Suprapubic skin (tissue), 4 donors: Measurements from ENCODE around the gene LUC7L2. TPM values are rescaled to one million over a fixed set of nuclear protein-coding genes. Genes with fewer than 3 reads are reported as not detected.
"Not testable (repeated sequence)": the region's sequence is repeated elsewhere in the genome, so short reads cannot be mapped to it uniquely, and the experiment has no call there.

Experiments
- DNase-seq, 2 donors: peaks; one replicate each; pipeline ENCODE4 v3.0.0-alpha.2; 2019; ENCODE audit warnings: low spot score in 2 of 2
- H3K27ac ChIP-seq: fragments of 200-600 bp; sonication (generic); one replicate; pipeline ENCODE4 v1.5.1; 2019
- H3K27me3 ChIP-seq: fragments of 200-600 bp; sonication (generic); one replicate; pipeline ENCODE4 v1.5.1; 2019
- H3K36me3 ChIP-seq: fragments of 200-600 bp; sonication (generic); one replicate; pipeline ENCODE4 v1.5.1; 2019
- H3K4me1 ChIP-seq: fragments of 200-600 bp; sonication (generic); one replicate; pipeline ENCODE4 v1.5.1; 2019
- H3K4me3 ChIP-seq: fragments of 200-600 bp; sonication (generic); one replicate; pipeline ENCODE4 v1.5.1; 2019; ENCODE audit warnings: mild to moderate bottlenecking
- H3K9me3 ChIP-seq: fragments of 200-600 bp; sonication (generic); one replicate; pipeline ENCODE4 v1.5.1; 2019
- CTCF ChIP-seq, 2 donors: fragments of 200-600 bp in 1 of 2; fragments of 450-650 bp in 1 of 2; sonication (generic) in 1 of 2; IDR thresholded peaks; one replicate each; pipeline ENCODE4 v1.5.1; 2016 to 2019; ENCODE audit warnings: antibody characterized with exemption in 2 of 2, mild to moderate bottlenecking in 1 of 2, moderate library complexity in 1 of 2
- EP300 ChIP-seq: sonication (generic); formaldehyde crosslinking; IDR thresholded peaks from one replicate; pipeline ENCODE4 v1.6.1; 2017; ENCODE audit warnings: antibody characterized with exemption
- POLR2A ChIP-seq, 2 donors: fragments of 450-650 bp; IDR thresholded peaks; one replicate each; pipeline ENCODE4 v1.6.1; 2017; ENCODE audit warnings: antibody characterized with exemption in 2 of 2, mild to moderate bottlenecking in 2 of 2, moderate library complexity in 2 of 2
- POLR2AphosphoS5 ChIP-seq, 3 donors: sonication (generic); formaldehyde crosslinking; IDR thresholded peaks; one replicate each; pipeline ENCODE4 v1.6.1; 2017; ENCODE audit warnings: antibody characterized with exemption in 3 of 3
- WGBS: methylation state at CpG from one replicate; pipeline ENCODE4 v1.1.5; 2018; 5-methylcytosine and 5-hydroxymethylcytosine counted together
- total RNA-seq, 4 donors: library from RNA; depleted of rRNA; stranded (reverse); fragments of >200 nt; gene quantifications; one replicate each; pipeline ENCODE4 v1.1.0, GENCODE V29; 2016

The LUC7L2 gene
- total RNA-seq, 4 donors from 2014 or later = 39.7 to 115 (median 51.5) TPM

- Histone ChIP-seq H3K27me3 (no peaks in the 10 kb centered on the region), H3K27ac (no peak overlapping the region), H3K36me3 (peaks cover 94% of the 10 kb centered on the region), H3K4me1 (no peaks in the 10 kb centered on the region), H3K4me3 (no peak overlapping the region), H3K9me3 (no peaks in the 10 kb centered on the region)
- TF ChIP-seq CTCF (IDR thresholded peaks at IDR 0.05) (no peak), EP300 (no peak), POLR2AphosphoS5 (IDR thresholded peaks at IDR 0.05) (no peak), POLR2A (IDR thresholded peaks at IDR 0.05) (no peak)
- 87% methylated on average over 2 of the region's 2 CpGs for WGBS
- no peak for DNase-seq
Observed at GRCh38 chr7:139403601-139404000, 43.9 kb downstream of the LUC7L2 start.

- Histone ChIP-seq H3K4me1 (no peaks in the 10 kb centered on the region), H3K9me3 (no peaks in the 10 kb centered on the region), H3K4me3 (no peak overlapping the region), H3K27me3 (no peaks in the 10 kb centered on the region), H3K27ac (no peak overlapping the region), H3K36me3 (peaks cover 92% of the 10 kb centered on the region)
- TF ChIP-seq POLR2A (IDR thresholded peaks at IDR 0.05) = no peak
- no peak for TF ChIP-seq POLR2AphosphoS5 (IDR thresholded peaks at IDR 0.05)
- TF ChIP-seq CTCF (IDR thresholded peaks at IDR 0.05) = no peak
- TF ChIP-seq EP300 = no peak
- 96% methylated on average over 1 of the region's 1 CpG for WGBS
- DNase-seq = no peak
Observed at GRCh38 chr7:139407555-139407954, 47.9 kb downstream of the LUC7L2 start.

- not testable (repeated sequence) for H3K27ac ChIP-seq, H3K9me3 ChIP-seq, DNase-seq, H3K4me1 ChIP-seq, H3K27me3 ChIP-seq, H3K4me3 ChIP-seq
- H3K36me3 ChIP-seq = peaks cover 82% of the 10 kb centered on the region
- WGBS = 94% methylated on average over 6 of the region's 6 CpGs
Observed at GRCh38 chr7:139414743-139415402, 55.2 kb downstream of the LUC7L2 start.

GRCh38 chr7:139416405-139416804 lies 56.7 kb downstream of the LUC7L2 start:
- Histone ChIP-seq H3K36me3 (peaks cover 83% of the 10 kb centered on the region), H3K27ac (no peak overlapping the region), H3K4me3 (no peak overlapping the region), H3K9me3 (no peaks in the 10 kb centered on the region), H3K4me1 (no peaks in the 10 kb centered on the region), H3K27me3 (no peaks in the 10 kb centered on the region)
- 95% methylated on average over 3 of the region's 3 CpGs for WGBS
- no peak for TF ChIP-seq CTCF (IDR thresholded peaks at IDR 0.05)
- DNase-seq = no peak

GRCh38 chr7:139417478-139417877 lies 57.8 kb downstream of the LUC7L2 start:
- H3K36me3 ChIP-seq = peaks cover 79% of the 10 kb centered on the region
- no peaks in the 10 kb centered on the region for H3K27me3 ChIP-seq
- DNase-seq = no peak
- no peak overlapping the region for H3K4me3 ChIP-seq
- TF ChIP-seq POLR2A (IDR thresholded peaks at IDR 0.05) = no peak
- H3K27ac ChIP-seq = no peak overlapping the region
- no peaks in the 10 kb centered on the region for H3K4me1 ChIP-seq
- WGBS = 97% methylated on average over 15 of the region's 15 CpGs
- H3K9me3 ChIP-seq = no peaks in the 10 kb centered on the region

GRCh38 chr7:139421123-139421522 lies 61.4 kb downstream of the LUC7L2 start:
- Histone ChIP-seq H3K9me3 (no peaks in the 10 kb centered on the region), H3K36me3 (peaks cover 72% of the 10 kb centered on the region), H3K4me1 (no peaks in the 10 kb centered on the region), H3K27ac (no peak overlapping the region), H3K27me3 (no peaks in the 10 kb centered on the region), H3K4me3 (no peak overlapping the region)
- 48% methylated on average over 1 of the region's 1 CpG for WGBS
- no peak for TF ChIP-seq POLR2AphosphoS5 (IDR thresholded peaks at IDR 0.05)
- no peak for TF ChIP-seq EP300
- no peak for TF ChIP-seq POLR2A (IDR thresholded peaks at IDR 0.05)
- TF ChIP-seq CTCF (IDR thresholded peaks at IDR 0.05) = no peak
- no peak for DNase-seq
